A673 (cell line): ENCODE data around the gene HIGD1B.

ENCODE experiments used
- EZH2 ChIP-seq: fragments of 200-600 bp; sonication (generic); IDR thresholded peaks from 2 replicates; pipeline ENCODE4 v1.6.1; 2017; ENCODE audit warnings: borderline replicate concordance, low read depth, mild to moderate bottlenecking, mixed read lengths, antibody characterized with exemption, low read length; ENCODE audit not compliant: poor library complexity, severe bottlenecking
- TF ChIP-seq, protein P1 (sequence below): fragments of 300-800, 200-600 bp; sonication (generic); conservative IDR thresholded peaks from 2 replicates; pipeline ENCODE4 v1.5.1; 2017; ENCODE audit warnings: low read depth, mild to moderate bottlenecking, antibody characterized with exemption, low read length, moderate library complexity, mixed read lengths

DNA sequence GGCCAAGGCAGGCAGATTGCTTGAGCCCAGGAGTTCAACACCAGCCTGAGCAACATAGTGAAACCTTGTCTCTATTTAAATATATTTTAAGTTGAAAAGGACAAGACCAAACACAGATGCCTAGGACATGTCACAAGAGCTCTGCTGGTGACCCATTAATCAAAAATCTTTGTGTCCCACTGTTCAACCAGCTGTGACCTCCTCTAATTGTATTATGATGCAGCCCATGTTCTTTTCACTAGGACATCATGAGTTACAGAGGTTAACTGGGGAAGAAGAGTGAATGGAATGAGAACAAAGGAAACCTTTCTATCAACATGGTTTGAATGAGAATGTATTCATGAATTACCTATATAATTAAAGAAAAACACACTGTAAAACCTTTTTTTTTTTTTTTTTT is 44.6 kb downstream of the HIGD1B start:
- TF ChIP-seq, protein P1, sequence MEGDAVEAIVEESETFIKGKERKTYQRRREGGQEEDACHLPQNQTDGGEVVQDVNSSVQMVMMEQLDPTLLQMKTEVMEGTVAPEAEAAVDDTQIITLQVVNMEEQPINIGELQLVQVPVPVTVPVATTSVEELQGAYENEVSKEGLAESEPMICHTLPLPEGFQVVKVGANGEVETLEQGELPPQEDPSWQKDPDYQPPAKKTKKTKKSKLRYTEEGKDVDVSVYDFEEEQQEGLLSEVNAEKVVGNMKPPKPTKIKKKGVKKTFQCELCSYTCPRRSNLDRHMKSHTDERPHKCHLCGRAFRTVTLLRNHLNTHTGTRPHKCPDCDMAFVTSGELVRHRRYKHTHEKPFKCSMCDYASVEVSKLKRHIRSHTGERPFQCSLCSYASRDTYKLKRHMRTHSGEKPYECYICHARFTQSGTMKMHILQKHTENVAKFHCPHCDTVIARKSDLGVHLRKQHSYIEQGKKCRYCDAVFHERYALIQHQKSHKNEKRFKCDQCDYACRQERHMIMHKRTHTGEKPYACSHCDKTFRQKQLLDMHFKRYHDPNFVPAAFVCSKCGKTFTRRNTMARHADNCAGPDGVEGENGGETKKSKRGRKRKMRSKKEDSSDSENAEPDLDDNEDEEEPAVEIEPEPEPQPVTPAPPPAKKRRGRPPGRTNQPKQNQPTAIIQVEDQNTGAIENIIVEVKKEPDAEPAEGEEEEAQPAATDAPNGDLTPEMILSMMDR = no peak
- no peak for TF ChIP-seq EZH2
